ENCODE data around the gene WDR5B. TPM values are rescaled to one million over a fixed set of nuclear protein-coding genes. Genes with fewer than 3 reads are reported as not detected.

Gene WDR5B
- total and polyA plus RNA-seq, 10 of the 15 experiments (the other 5 are each of a cell fraction or from before 2014, with no cell fraction given): 1.7 to 7.9 (median 3.3) TPM

DNA sequence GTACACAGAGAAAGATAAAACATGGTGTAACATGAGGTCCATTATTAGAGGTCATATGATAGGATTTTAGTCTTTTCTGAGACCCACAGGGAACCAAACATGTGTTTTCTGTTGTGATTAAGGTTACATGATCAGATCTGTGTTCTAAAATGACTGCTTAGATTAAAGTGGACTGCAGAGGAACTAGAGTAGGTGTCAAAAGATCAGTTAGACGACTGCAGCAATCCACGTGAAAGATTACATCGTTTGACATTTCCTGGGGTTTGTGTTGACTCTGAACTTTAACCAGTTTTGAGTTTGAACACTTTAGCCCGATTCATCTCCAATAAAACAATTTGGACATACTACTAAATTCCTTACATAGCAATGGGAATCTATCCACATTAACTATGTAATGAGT, 37.9 kb downstream of the WDR5B start:
- Histone ChIP-seq H4K20me1 (ENCODE audit: control insufficient read depth, insufficient read depth) (no peaks in the 10 kb centered on the region), H3K27me3 (replicated peaks in 1 of 2; ENCODE audit: control insufficient read depth in 2 of 2, insufficient read depth in 2 of 2, low read length in 1 of 2) (no peaks in the 10 kb centered on the region), H3K4me1 (ENCODE audit: control insufficient read depth, insufficient read depth, low read length) (peaks cover 11% of the 10 kb centered on the region), H3K27ac (ENCODE audit: control insufficient read depth, insufficient read depth) (no peak overlapping the region), H3K79me2 (ENCODE audit: control insufficient read depth, insufficient read depth, low read length) (peaks cover 45% of the 10 kb centered on the region), H3K9me3 (replicated peaks; ENCODE audit: control insufficient read depth, insufficient read depth, low read length) (no peaks in the 10 kb centered on the region), H3K9ac (ENCODE audit: control insufficient read depth, insufficient read depth, low read length) (no peak overlapping the region), H2AFZ (ENCODE audit: control insufficient read depth, low read depth, low read length) (no peak overlapping the region), H3K36me3 (ENCODE audit: control insufficient read depth in 2 of 2, insufficient read depth in 2 of 2, low read length in 1 of 2) (no peaks in the 10 kb centered on the region; a peak in 2 of 4 replicates), H3K4me3 (no peak overlapping the region), H3K4me2 (ENCODE audit: control insufficient read depth, insufficient read depth) (no peak overlapping the region)
- ChIA-PET SMC1A (ENCODE audit: uncharacterized antibody, unreplicated experiment) (interaction anchor here (0.6 to 3.0 kb wide), 4 partner anchors 12 to 71 kb away, joined by 3 to 33 read pairs (median 4); no protein-coding TSS in a partner anchor), RAD21 (ENCODE audit: unreplicated experiment) (no interaction called here), POLR2A (no interaction called here), CTCF (interaction anchor here (3.0 kb wide), 1 partner anchor 71 kb away, joined by 24 read pairs; no protein-coding TSS in a partner anchor)
- in situ Hi-C loops (cut with MboI) (no loop called here), intact Hi-C loops (cut with micrococcal nuclease; ENCODE audit: unreplicated experiment) (no loop called here)
- WGBS (ENCODE audit: insufficient coverage, insufficient replicate concordance, low lambda C conversion rate, missing lambda C conversion rate): 86% methylated on average over 4 of the region's 4 CpGs
- TF ChIP-seq BMI1 (IDR thresholded peaks at IDR 0.05; ENCODE audit: borderline replicate concordance) (no peak), CHD4 (IDR thresholded peaks at IDR 0.05) (no peak), MAX (IDR thresholded peaks at IDR 0.05; ENCODE audit: low read depth, low read length) (no peak)
- ATAC-seq (no peak), FAIRE-seq (no peak), DNase-seq (ENCODE audit: low read depth, low spot score) (no peak)
- BruUV-seq (replicated peaks): no TSS peak

GRCh38 chr3:122374034-122374433, 41.8 kb downstream of the WDR5B start:
- RAD21 ChIA-PET (ENCODE audit: unreplicated experiment): interaction anchor here (0.7 kb wide), 1 partner anchor 12 kb away, joined by 3 read pairs; no protein-coding TSS in a partner anchor
- no TSS peak for BruUV-seq (replicated peaks)

More at GRCh38 chr3:122374034-122374433, 41.8 kb downstream of the WDR5B start:
- H3K4me1 ChIP-seq (ENCODE audit: control insufficient read depth, insufficient read depth, low read length): no peaks in the 10 kb centered on the region
- ATAC-seq (no peak), DNase-seq (ENCODE audit: low read depth, low spot score) (no peak), FAIRE-seq (no peak)
- intact Hi-C loops (cut with micrococcal nuclease; ENCODE audit: unreplicated experiment): no loop called here
- ChIA-PET POLR2A (interaction anchor here (0.6 kb wide), 1 partner anchor 55 kb away, joined by 7 read pairs; no protein-coding TSS in a partner anchor), CTCF (no interaction called here), SMC1A (ENCODE audit: uncharacterized antibody, unreplicated experiment) (no interaction called here)
- H3K36me3 ChIP-seq (ENCODE audit: control insufficient read depth in 2 of 2, insufficient read depth in 2 of 2, low read length in 1 of 2): peaks cover 0 to 9% of the 10 kb centered on the region in 2 experiments; a peak in 3 of 4 replicates
- in situ Hi-C loops (cut with MboI): no loop called here
- TF ChIP-seq, protein P1, sequence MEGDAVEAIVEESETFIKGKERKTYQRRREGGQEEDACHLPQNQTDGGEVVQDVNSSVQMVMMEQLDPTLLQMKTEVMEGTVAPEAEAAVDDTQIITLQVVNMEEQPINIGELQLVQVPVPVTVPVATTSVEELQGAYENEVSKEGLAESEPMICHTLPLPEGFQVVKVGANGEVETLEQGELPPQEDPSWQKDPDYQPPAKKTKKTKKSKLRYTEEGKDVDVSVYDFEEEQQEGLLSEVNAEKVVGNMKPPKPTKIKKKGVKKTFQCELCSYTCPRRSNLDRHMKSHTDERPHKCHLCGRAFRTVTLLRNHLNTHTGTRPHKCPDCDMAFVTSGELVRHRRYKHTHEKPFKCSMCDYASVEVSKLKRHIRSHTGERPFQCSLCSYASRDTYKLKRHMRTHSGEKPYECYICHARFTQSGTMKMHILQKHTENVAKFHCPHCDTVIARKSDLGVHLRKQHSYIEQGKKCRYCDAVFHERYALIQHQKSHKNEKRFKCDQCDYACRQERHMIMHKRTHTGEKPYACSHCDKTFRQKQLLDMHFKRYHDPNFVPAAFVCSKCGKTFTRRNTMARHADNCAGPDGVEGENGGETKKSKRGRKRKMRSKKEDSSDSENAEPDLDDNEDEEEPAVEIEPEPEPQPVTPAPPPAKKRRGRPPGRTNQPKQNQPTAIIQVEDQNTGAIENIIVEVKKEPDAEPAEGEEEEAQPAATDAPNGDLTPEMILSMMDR (IDR thresholded peaks at IDR 0.05 in 2 of 3, conservative IDR thresholded peaks at IDR 0.05 in 1 of 3; ENCODE audit: control insufficient read depth in 2 of 3, extremely low read depth in 1 of 3, insufficient read depth in 1 of 3, low read depth in 3 of 3, low read length in 3 of 3): no peak
- no peak overlapping the region for H3K4me3 ChIP-seq
- no peak overlapping the region for H3K4me2 ChIP-seq (ENCODE audit: control insufficient read depth, insufficient read depth)
- no peaks in the 10 kb centered on the region for H3K27me3 ChIP-seq (replicated peaks in 1 of 2; ENCODE audit: control insufficient read depth in 2 of 2, insufficient read depth in 2 of 2, low read length in 1 of 2)
- no peak overlapping the region for H3K9ac ChIP-seq (ENCODE audit: control insufficient read depth, insufficient read depth, low read length)
- no peak overlapping the region for H3K27ac ChIP-seq (ENCODE audit: control insufficient read depth, insufficient read depth)
- no peaks in the 10 kb centered on the region for H4K20me1 ChIP-seq (ENCODE audit: control insufficient read depth, insufficient read depth)
- H3K9me3 ChIP-seq (replicated peaks; ENCODE audit: control insufficient read depth, insufficient read depth, low read length): no peaks in the 10 kb centered on the region
- H2AFZ ChIP-seq (ENCODE audit: control insufficient read depth, low read depth, low read length): no peak overlapping the region
- peaks cover 17% of the 10 kb centered on the region for H3K79me2 ChIP-seq (ENCODE audit: control insufficient read depth, insufficient read depth, low read length)
- 83% methylated on average over 1 of the region's 1 CpG for WGBS (ENCODE audit: insufficient coverage, insufficient replicate concordance, low lambda C conversion rate, missing lambda C conversion rate)

Data from GM12878 (cell line).